Parathyroid adenoma (tissue), 2 donors: ENCODE measurements around the gene CARMIL3.
"Not testable (repeated sequence)": the region's sequence is repeated elsewhere in the genome, so short reads cannot be mapped to it uniquely, and the experiment has no call there.

ENCODE experiments used
- H2AFZ ChIP-seq: fragments of 300-600 bp; sonication (generic); one replicate; pipeline ENCODE4 v1.7.0; 2017; ENCODE audit warnings: antibody characterized with exemption, mild to moderate bottlenecking
- H3K27ac ChIP-seq: fragments of 300-600 bp; sonication (generic); one replicate; pipeline ENCODE4 v1.7.0; 2017
- H3K27me3 ChIP-seq: fragments of 300-600 bp; sonication (generic); one replicate; pipeline ENCODE4 v1.7.0; 2017; ENCODE audit warnings: low read length; ENCODE audit not compliant: control insufficient read depth, insufficient read depth
- H3K36me3 ChIP-seq: fragments of 300-600 bp; sonication (generic); one replicate; pipeline ENCODE4 v1.7.0; 2017; ENCODE audit warnings: low read length; ENCODE audit not compliant: control insufficient read depth, insufficient read depth
- H3K4me1 ChIP-seq: fragments of 300-600 bp; sonication (generic); one replicate; pipeline ENCODE4 v1.7.0; 2017; ENCODE audit warnings: control low read depth
- H3K4me2 ChIP-seq: fragments of 300-600 bp; sonication (generic); one replicate; pipeline ENCODE4 v1.7.0; 2017; ENCODE audit warnings: low read length
- H3K4me3 ChIP-seq: fragments of 300-600 bp; sonication (generic); one replicate; pipeline ENCODE4 v1.7.0; 2017; ENCODE audit warnings: low read depth, low read length
- H3K79me2 ChIP-seq: fragments of 300-600 bp; sonication (generic); one replicate; pipeline ENCODE4 v1.7.0; 2017; ENCODE audit warnings: control low read depth
- H3K9ac ChIP-seq: fragments of 300-600 bp; sonication (generic); one replicate; pipeline ENCODE4 v1.7.0; 2017; ENCODE audit warnings: mild to moderate bottlenecking
- H3K9me3 ChIP-seq: fragments of 300-600 bp; sonication (generic); one replicate; pipeline ENCODE4 v1.7.0; 2017; ENCODE audit warnings: low read length; ENCODE audit not compliant: control insufficient read depth
- CTCF ChIP-seq: fragments of 300-600 bp; sonication (generic); IDR thresholded peaks from one replicate; pipeline ENCODE4 v1.7.0; 2017; ENCODE audit warnings: antibody characterized with exemption, mild to moderate bottlenecking
- donor health status: primary hyperparathyroidism.

CARMIL3 gene

GRCh38 chr14:24038686-24039085 is 13.1 kb upstream of the CARMIL3 start:
- no peaks in the 10 kb centered on the region for H3K9me3 ChIP-seq
- H3K4me1 ChIP-seq = peaks cover 9% of the 10 kb centered on the region
- H3K79me2 ChIP-seq = no peaks in the 10 kb centered on the region
- H3K27me3 ChIP-seq = no peaks in the 10 kb centered on the region
- no peaks in the 10 kb centered on the region for H3K36me3 ChIP-seq
- H3K4me2 ChIP-seq = no peak overlapping the region
- H3K27ac ChIP-seq = no peak overlapping the region
- no peak for TF ChIP-seq CTCF
- H3K4me3 ChIP-seq = no peak overlapping the region
- no peak overlapping the region for H3K9ac ChIP-seq
- no peak overlapping the region for H2AFZ ChIP-seq

GRCh38 chr14:24040692-24041091 is 11.1 kb upstream of the CARMIL3 start:
- no peaks in the 10 kb centered on the region for H3K36me3 ChIP-seq
- no peak for TF ChIP-seq CTCF
- H2AFZ ChIP-seq = no peak overlapping the region
- peaks cover 9% of the 10 kb centered on the region for H3K4me1 ChIP-seq
- H3K9ac ChIP-seq = no peak overlapping the region
- H3K9me3 ChIP-seq = no peaks in the 10 kb centered on the region
- H3K27me3 ChIP-seq = no peaks in the 10 kb centered on the region
- H3K4me2 ChIP-seq = no peak overlapping the region
- H3K79me2 ChIP-seq = no peaks in the 10 kb centered on the region
- H3K4me3 ChIP-seq = no peak overlapping the region
- no peak overlapping the region for H3K27ac ChIP-seq

GRCh38 chr14:24042746-24043145 is 9.1 kb upstream of the CARMIL3 start:
- no peak overlapping the region for H2AFZ ChIP-seq
- no peak overlapping the region for H3K4me3 ChIP-seq
- no peaks in the 10 kb centered on the region for H3K9me3 ChIP-seq
- no peak overlapping the region for H3K4me2 ChIP-seq
- no peak overlapping the region for H3K27ac ChIP-seq
- H3K4me1 ChIP-seq = peaks cover under 1% of the 10 kb centered on the region
- H3K79me2 ChIP-seq = no peaks in the 10 kb centered on the region
- H3K27me3 ChIP-seq = no peaks in the 10 kb centered on the region
- H3K36me3 ChIP-seq = no peaks in the 10 kb centered on the region
- no peak overlapping the region for H3K9ac ChIP-seq
- TF ChIP-seq CTCF = no peak

GRCh38 chr14:24049002-24049401 is 2.8 kb upstream of the CARMIL3 start:
- not testable (repeated sequence) for H3K36me3 ChIP-seq, H3K4me3 ChIP-seq, H3K27ac ChIP-seq, H2AFZ ChIP-seq, H3K9me3 ChIP-seq, H3K27me3 ChIP-seq, H3K4me2 ChIP-seq, H3K79me2 ChIP-seq, H3K9ac ChIP-seq
- peaks cover 11% of the 10 kb centered on the region for H3K4me1 ChIP-seq

GRCh38 chr14:24050753-24051152 is 1.1 kb upstream of the CARMIL3 start:
- not testable (repeated sequence) for H3K27me3 ChIP-seq

GRCh38 chr14:24051176-24051788 is 527 bp upstream of the CARMIL3 start:
- Histone ChIP-seq H3K4me2 (peak overlapping the region; percentile 81), H3K9me3 (no peaks in the 10 kb centered on the region), H2AFZ (peak overlapping the region; percentile 88), H3K27me3 (no peaks in the 10 kb centered on the region), H3K9ac (peak overlapping the region; percentile 43), H3K4me3 (peak overlapping the region; percentile 62), H3K79me2 (no peaks in the 10 kb centered on the region), H3K27ac (peak overlapping the region; percentile 72), H3K4me1 (peaks cover 11% of the 10 kb centered on the region), H3K36me3 (no peaks in the 10 kb centered on the region)
- no peak for TF ChIP-seq CTCF

More at GRCh38 chr14:24050753-24051152, 1.1 kb upstream of the CARMIL3 start:
- not testable (repeated sequence) for H3K79me2 ChIP-seq, H3K4me2 ChIP-seq, H3K9me3 ChIP-seq, H3K9ac ChIP-seq, H3K36me3 ChIP-seq, H2AFZ ChIP-seq, H3K4me3 ChIP-seq
- H3K4me1 ChIP-seq = peaks cover 11% of the 10 kb centered on the region
- H3K27ac ChIP-seq = peak overlapping the region; percentile 72
